ENCODE measurements around the gene SPOP.

GRCh38 chr17:49616086-49616485 lies 61.8 kb downstream of the SPOP start:
- TF ChIP-seq, protein P1, sequence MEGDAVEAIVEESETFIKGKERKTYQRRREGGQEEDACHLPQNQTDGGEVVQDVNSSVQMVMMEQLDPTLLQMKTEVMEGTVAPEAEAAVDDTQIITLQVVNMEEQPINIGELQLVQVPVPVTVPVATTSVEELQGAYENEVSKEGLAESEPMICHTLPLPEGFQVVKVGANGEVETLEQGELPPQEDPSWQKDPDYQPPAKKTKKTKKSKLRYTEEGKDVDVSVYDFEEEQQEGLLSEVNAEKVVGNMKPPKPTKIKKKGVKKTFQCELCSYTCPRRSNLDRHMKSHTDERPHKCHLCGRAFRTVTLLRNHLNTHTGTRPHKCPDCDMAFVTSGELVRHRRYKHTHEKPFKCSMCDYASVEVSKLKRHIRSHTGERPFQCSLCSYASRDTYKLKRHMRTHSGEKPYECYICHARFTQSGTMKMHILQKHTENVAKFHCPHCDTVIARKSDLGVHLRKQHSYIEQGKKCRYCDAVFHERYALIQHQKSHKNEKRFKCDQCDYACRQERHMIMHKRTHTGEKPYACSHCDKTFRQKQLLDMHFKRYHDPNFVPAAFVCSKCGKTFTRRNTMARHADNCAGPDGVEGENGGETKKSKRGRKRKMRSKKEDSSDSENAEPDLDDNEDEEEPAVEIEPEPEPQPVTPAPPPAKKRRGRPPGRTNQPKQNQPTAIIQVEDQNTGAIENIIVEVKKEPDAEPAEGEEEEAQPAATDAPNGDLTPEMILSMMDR (IDR thresholded peaks at IDR 0.05) = no peak
- no peak for TF ChIP-seq POLR2A (IDR thresholded peaks at IDR 0.05)
